ENCODE data around the gene FKBP1B.
A peak's percentile ranks its signal among the peaks of the same experiment; 100 is the strongest.
"Not testable (repeated sequence)": the region's sequence is repeated elsewhere in the genome, so short reads cannot be mapped to it uniquely, and the experiment has no call there.

FKBP1B gene

DNA sequence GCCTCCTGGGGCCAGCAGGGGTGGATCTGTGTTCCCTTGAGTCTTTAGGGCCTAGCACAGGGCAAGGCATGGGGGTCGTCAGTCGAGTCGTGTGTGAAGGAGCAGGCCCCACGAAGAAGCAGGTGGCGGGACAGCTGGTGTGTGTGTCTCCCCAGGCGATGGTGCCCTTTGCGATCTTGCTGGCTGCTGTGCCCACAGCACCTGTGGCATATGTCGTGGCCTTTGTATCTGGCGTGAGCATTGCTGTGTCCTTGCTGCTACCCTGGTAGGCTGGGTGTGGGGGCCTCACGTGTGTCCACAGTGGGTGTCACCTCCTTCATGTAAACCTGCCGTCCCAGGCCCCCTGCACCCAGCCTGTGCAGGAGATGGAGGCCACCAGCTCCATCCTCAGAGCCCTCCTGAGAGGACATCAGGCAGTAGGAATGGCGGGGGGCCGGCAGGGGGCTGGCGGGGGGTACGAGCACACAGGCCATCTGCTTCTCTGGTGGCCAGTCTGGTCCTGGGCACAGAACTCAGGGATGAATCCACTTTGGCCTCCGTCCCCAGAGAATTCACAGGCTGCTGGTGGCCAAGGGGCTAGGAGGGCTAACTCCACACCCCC, 26.5 kb upstream of the FKBP1B start:
- DNase-seq (ENCODE audit: low spot score) = no peak

DNA sequence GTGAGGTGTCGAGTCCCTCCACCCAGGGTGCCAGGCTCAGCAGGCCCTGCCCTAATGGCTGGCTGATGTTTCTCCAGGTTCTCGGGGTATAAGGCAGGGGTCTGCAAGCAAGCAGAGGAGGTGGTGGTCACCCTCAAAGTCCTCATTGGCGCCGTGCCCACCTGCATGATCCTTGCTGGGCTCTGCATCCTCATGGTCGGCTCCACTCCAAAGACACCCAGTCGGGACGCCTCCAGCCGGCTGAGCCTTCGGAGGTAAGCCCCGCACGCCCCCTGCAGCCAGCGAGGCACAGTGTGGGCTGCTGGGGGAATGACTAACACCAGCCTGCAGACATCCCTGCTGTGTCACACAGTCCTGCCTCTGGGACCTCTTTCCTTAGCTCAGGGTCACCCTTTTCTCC, 25.5 kb upstream of the FKBP1B start:
- peak; percentile 62 for DNase-seq (ENCODE audit: low spot score)

DNA sequence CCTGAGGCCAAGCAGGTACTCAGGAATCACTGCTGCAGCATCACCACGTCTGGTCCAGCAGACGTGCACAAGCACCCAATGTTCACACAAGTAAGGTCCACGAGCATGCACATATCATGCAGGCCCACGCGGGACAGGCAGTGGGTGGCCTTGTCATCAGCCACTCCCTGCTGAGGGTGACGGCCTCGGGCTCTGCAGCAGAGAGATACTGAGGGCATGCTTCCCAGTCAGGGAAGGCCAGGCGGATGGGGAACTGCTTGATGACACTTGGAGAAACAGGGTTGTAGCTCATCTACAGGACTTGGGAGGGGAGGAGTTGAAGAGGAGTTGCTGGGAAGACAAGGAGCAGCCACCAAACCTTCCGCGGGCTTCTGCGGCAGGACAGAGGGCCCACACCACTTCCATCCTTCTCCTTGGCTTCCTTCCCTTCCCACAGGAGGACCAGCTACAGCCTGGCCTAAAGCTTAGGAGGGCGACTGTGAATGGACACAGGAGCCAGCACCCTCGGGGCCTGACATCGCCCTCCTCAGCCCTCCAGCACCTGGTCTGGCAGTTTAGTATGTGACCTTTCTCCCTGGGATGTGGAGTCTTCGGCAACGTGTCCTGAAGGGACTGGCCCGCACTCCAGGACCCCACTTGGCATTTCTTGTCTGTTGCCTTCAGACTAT, 24.4 kb upstream of the FKBP1B start:
- DNase-seq (ENCODE audit: low spot score) = no peak

DNA sequence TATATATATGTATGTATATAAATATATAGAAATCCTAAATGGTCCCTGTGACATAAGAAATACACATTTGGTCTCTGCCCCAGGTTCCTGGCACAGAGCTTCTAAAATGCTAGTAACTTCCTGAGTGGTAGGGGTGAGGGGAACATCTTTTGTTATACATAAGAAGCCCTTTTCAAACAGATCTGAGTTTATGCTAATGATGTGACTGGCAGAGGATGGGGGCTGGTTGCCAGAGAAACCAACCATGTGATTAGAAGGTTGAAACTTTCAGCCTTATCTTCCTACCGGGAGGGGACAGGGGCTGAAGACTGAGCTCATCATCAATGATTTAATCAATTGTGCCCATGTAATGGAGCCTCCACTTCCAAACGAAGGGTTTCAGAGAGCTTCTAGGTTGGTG, 23.3 kb upstream of the FKBP1B start:
- DNase-seq (ENCODE audit: low spot score) = no peak

DNA sequence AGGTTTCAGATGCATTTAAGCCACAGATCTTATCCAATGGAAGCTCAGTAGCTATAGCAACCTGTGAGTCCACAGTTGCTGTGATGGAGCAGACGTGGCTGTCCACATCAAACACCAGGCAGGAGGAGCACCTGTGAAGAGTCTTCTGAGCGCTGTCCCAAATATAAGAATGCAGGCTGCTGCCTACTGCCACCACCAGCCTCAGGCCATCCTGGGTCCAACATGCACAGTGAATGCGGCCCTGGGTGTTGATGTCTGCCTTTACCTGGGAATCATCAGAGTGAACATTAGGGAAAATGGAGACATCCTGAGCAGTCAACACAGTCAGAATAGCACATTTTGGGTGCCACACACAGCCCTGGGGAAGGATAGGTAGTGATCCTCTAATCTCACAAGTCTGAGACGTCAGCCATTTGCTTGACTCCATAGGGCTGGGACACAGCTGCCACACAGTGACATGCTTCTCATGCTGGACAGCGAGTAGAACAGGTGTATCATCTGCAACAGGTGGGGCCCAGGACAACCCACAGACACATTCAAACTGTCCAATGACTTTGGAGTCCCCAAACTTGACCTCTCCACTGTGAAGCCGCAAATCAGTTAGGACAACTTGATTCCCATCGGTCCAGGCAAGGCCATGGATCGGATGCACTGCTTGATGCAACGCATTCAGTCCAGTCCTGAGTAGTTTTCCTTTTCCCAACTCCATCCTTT, 10.6 kb upstream of the FKBP1B start:
- no peak for DNase-seq (ENCODE audit: low spot score)

DNA sequence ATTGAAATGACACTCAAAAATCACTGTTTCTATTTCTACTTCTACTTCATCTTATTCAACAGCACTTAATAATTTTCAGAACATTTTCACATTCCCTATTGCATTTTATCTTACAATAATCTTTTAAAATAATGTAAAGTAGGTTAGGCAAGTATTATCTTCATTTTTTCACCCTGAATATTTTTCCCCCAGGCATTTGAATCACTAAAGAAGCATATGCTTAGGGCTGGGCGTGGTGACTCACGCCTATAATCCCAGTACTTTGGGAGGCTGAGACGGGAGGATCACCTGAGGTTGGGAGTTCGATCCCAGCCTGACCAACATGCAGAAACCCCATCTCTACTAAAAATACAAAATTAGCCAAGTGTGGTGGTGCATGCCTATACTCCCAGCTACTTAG, 9.0 kb upstream of the FKBP1B start:
- DNase-seq (ENCODE audit: low spot score) = no peak

DNA sequence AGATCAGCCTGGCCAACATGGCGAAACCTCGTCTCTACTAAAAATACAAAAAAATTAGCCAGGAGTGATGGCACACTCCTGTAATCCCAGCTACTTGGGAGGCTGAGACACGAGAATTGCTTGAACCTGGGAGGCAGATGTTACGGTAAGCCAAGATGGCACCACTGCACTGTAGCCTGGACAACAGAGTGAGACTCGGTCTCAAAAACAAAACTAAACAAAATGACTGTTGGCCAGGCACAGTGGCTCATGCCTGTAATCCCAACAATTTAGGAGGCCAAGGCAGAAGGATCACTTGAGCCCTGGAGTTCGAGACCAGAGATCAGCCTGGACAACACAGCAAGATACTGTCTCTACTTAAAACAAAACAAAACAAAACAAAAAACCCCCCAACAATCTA, 6.4 kb upstream of the FKBP1B start:
- DNase-seq (ENCODE audit: low spot score) = not testable (repeated sequence)

DNA sequence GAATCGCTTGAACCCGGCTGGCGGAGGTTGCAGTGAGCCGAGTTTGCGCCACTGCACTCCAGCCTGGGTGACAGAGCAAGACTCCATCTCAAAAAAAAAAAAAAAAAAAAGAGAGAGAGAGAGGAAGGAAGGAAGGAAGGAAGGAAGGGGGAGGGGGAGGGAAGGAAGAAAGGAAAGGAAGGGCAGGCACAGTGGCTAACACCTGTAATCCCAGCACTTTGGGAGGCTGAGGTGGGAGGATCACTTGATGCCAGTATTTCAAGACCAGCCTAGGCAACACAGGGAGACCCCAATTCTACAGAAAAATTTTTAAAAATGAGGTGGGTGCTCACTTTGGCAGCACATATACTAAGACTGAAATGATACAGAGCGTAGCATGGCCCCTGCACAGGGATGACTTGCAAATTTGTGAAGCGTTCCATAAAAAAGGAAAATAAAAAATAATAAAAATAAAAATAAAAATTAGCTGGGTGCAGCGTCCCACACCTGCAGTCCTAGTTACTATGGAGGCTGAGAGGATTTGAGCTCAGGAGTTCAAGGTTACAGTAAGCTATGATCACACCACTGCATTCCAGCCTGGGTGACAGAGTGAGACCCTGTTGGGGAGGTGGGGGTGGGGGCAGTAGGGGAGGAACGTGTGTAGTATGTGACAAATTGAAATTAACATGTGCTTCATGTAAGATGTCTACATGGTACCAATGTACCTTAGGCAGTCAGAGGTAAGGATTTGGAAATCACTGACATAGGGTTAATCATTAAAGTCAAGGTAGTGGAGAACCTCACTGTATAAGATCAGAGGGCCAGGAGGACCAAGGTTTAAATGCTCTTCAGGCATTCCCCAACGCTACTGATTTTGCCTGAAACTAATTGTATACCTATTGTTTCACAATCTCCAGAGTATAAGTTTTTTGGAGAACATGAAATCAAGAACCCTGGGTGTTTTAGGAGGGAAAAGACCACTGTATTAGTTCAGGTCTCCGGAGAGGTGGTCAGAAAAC, 3.7 kb upstream of the FKBP1B start:
- no peak for DNase-seq (ENCODE audit: low spot score)

DNA sequence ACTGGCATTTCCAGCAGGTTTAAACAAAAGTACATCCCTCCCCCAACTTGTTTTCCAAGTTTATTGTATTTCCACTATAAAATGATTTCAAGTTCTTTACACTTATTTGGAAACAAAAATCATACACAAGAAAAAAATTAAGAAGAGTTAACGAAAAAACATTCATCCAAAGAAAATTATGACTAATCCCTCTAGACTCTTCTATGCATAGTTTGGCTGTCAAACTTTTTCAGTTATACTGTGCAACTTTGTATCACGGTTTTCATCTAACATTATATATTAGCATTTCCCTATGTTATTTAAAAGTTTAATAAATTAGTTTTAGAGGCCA, 3.0 kb upstream of the FKBP1B start:
- DNase-seq (ENCODE audit: low spot score) = no peak

DNA sequence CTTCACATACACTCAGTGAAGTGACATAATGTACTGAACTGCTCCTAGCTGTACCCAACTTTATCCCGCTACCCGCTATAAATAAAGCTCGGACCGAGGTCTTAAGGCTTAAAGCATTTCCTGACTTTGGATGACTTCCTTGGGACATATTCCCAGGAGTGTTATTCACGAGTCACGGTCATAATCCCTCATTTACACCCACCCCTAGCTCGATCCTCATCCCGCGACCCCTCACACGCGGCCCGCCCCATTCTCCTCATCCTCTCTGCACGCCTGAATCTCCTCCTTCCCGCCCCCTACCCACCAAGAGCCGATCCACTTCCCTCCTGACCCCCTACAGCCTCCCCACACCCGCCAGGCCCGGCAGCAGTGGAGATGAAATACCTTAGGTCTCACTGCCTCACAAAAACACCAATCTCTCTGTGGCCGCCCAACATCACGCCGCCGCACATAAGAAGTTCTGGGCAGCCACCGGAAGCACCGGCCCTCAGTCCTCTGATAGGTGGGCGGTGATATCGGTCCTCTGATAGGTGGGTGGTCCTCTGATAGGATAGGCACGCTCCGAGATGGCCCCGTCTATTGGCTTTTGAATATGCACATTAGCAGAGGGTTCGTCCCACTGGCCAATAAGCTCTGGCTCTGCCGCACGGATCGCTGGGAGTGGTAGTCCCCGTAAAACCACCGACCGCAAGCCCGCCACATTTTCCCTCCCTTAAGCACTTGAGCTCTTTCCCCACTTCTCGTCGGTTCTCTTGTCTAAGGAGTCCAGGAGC, 2.4 kb upstream of the FKBP1B start, which contains the start of gene WDCP:
Gene WDCP, minus strand, starts transcription at position 462 of the 773 bp plus-strand sequence. CDS start 7,897 bp downstream, outside the sequence.
- DNase-seq (ENCODE audit: low spot score) = peak; percentile 95

DNA sequence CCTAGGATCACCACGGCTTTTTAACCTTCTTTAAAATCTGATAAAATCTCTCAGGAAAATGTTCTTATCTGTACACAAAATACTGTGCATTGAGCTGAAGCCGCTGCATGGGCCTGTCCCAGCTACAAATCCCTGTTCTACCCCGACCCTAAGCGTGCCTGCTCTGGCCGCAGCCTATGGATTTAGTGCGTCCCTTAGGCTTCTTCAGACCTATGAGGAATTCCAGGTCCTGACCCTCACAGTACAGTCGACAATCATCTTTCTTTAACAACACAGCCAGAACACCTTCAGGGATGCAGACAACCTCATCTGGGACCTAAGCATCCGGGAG, 1.9 kb upstream of the FKBP1B start:
- DNase-seq (ENCODE audit: low spot score) = no peak

DNA sequence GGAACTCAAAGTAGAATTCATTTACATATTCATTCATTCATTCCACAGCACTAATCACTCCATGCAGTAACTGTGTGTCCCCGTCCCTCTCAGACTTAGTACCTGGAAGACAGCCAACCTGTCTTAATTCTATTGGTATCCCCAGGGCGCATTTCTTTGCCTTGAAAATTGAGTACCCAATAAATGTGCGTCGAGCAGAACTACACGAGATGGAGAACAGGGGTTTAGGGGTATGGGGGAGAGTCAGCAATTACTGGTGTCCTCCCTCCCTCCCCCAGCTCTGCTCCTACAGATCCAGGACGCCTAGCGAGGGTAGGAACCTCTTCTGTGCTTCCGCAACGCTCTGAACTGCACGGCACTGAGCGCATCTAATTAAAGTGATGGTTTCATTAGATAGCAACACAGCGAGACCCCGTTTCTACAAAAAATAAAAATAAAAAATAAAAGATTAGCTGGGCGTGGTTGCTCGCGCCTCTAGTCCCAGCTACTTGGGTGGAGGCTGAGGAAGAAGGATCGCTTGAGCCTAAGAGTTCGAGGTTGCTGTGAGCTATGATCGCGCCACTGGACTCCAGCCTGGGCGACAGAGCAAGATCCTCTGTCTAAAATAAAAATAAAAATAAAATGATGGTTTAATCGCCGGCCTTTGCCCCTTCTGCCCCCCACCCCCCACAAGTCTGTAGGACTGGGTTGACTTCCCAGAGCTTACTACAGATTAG, 614 bp upstream of the FKBP1B start:
- DNase-seq (ENCODE audit: low spot score) = no peak

DNA sequence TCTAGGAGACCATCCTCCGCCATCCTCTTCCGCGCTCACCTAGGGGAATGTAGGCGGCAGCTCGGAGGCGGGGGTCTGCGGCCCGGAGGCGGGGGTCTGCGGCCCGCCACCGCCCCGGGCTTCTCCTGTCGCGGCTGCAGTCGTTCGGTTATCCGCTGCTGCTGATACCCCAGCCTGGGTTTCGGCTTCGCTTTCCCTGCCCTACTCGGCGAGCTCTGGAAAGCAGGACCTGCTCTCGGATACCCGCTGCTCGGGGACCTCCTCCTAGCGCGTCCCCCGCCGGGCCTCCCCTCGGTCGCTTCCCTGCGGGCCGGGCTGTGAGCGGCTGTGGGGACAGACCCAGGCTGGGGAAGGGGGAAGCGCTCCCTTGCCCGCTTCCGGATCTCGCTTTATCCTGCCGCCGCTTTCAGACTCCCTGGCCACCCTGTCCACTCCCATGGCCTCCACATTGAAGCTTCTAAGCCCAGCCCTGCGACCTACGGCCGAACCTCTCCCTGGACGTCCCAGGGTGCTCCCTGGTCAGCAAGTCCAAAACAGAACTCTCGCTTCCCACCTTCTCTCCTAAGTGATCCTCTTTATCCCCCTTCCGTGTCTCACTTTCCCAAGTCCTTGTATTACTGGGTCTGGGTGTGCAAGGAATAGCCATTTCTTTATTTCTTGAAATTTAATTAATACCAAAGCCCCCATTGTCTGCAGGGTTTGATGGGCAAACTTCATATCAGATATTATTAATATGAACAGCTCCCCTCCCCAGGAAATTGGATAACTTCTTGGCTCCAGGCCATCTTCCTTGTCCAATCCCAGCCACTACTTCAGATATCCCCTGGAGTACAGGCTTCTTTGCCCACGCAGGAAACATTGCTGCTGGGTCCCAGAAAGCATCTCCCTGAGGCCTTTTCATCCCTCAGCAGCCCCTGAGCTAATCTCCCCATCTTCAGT, 769 bp downstream of the FKBP1B start:
- peak; percentile 19 for DNase-seq (ENCODE audit: low spot score)

DNA sequence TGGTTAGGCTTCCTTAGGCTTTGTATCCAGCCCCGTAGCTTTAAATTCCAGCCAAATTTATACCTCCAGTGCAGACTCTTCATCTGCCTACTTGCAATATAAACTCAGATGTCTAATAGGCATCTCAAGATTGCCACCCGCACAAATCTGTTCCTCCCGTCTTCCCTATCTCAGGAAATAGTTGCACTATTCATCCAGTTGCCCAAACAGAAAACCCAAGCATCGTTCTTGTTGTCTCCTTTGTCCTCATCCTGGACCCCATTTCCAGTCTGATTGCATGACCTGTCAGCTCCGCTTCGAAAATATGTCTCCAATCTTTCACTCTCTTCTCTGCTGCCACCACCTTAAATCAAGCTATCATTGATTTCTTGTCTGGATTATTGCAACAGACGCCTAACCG, 2.3 kb downstream of the FKBP1B start:
- no peak for DNase-seq (ENCODE audit: low spot score)

DNA sequence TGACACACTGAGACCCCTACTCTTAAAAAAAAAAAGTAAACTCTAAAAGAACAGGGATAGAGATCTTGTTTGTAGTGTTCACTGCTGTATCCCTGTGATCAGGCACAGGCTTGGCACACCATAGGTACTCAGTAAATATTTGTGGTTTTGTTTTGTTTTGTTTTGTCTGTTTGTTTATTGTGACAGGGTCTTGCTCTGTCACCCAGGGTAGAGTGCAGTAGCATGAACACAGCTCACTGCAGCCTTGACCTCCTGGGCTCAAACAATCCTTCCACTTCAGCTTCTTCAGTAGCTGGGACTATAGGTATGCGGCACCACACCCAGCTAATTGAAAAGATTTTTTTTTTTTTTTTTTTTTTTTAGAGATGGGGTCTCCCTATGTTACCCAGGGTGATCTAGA, 3.4 kb downstream of the FKBP1B start:
- DNase-seq (ENCODE audit: low spot score) = no peak

DNA sequence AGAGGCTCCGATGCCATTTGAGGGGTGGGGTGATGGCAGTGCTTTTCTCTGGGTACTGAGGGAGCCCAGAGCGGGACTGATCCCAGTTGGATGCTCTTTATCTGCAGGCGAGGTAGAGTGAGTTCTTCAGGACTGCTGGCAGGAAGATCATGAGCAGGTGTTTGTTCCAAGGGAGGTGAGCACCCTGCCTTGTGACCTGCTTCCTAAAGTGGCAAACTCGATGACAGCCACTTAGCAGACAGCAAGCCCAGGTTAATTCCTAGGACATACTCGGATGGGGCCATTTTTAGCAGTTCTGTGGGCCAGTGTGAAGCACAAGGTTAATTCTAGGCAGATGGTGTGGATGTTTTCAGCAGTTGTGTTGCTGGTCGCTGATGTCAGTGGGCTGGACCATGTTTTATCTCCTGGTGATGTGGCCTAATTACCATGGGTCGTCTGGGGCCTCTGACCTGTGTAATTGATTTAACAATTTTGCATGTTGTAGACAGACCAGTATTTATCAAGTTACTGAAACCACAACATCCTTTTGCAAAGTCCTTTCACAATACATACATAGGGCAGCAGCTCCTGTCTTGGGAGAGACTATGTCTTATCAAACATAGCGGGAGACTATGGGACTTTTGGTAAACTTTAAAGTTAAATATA, 4.9 kb downstream of the FKBP1B start:
- no peak for DNase-seq (ENCODE audit: low spot score)

DNA sequence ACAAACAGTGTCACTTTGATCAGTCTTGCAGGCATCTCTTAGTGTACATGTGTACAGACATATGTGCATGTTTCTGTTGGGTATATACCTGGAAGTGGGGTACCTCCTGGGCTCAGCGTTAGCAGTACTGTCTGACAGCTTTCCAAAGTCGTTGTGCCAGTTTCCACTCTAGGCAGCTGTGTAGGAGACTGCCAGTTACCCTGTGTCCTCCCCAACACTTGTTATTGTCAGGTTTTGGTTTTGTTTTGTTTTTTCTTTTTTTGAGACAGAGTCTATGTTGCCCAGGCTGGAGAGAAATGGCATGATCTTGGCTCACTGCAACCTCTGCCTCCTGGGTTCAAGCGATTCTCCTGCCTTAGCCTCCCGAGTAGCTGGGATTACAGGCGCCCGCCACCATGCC, 6.2 kb downstream of the FKBP1B start:
- DNase-seq (ENCODE audit: low spot score) = no peak

DNA sequence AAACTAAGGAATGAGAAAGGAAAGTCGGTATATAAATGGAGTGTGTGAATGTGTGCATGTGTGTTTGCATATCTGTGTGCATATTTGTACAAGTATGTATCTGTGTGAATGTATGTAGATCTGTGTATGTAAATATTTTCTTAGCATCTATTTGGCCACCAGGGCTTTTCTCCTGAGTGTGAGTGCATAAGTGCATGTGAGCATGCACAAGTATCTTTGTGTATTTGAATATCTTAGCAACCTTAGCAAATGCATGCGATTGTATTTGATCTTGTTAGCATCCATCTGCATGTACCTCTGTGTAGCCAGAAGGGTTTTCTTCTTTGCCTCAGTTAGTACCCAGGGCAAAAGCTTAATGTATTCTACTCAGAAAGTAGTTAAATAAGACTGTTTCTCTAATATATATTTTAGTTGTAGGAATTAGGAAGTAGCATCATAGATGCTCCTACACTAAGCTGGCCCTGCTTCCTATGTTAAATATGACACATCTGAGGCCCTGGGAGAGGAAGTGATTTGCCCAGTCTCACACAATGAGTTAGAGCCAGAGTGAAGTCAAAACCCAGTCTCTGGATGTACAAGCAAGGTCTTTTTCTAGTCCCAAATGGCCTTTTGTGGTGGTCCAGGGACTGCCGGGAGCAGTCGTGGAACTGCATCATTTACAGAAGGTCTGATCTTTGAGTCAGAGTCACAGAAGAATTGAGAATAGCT, 9.2 kb downstream of the FKBP1B start:
- no peak for DNase-seq (ENCODE audit: low spot score)

DNA sequence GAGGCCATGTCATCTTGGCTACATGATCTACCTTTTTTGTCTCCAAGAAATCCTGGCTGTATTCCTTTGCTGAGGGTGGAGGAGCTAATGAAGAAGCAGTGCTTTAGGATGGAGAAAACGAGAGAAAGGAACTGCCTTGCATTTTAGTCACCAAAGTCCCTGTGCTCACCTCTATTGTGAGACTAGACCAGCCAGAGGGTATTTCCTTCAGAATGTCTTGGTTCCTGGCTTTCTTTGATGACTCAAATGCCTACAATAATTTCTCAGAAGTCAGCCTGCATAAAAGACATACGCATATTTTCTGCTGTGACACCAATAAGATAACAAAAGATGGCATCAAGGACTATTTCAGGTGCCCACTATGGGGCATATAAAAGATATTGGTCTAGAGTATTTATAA, 15.8 kb downstream of the FKBP1B start:
- DNase-seq (ENCODE audit: low spot score) = no peak

Data from hepatic stellate cell (primary cell).